Measurements from ENCODE around the gene DOCK6.

Gene DOCK6

GRCh38 chr19:11263726-11264125 lies 1.4 kb upstream of the DOCK6 start:
- DNase-seq (ENCODE audit: extremely low read depth, low read depth), result no peak
- no peak for TF ChIP-seq CTCF (IDR thresholded peaks at IDR 0.05; ENCODE audit: low read depth, low read length)

- no peak for DNase-seq (ENCODE audit: extremely low read depth, low read depth)
- TF ChIP-seq CTCF (IDR thresholded peaks at IDR 0.05; ENCODE audit: low read depth, low read length), result no peak
Measured at GRCh38 chr19:11261431-11261970, 823 bp downstream of the DOCK6 start.

DNA sequence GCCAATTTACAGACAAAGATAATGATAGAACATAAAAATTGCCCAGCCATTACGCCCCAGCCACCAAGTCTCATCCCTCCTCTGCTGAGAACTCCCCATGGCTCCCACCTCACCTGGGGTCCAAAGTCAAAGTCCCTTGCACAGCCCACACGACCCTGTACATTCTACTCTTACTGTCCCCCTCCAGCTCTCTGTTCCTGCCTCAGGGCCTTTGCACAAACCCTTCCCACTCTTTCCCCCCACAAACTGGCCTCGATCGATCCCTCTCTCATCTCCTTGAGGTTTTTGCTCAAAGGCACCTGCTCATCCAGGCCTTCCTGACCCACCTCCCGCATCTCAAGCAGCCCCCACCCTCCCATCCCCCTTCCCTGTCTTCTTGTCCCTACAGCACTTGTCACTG lies 1.3 kb downstream of the DOCK6 start:
- DNase-seq (ENCODE audit: extremely low read depth, low read depth), result no peak

DNA sequence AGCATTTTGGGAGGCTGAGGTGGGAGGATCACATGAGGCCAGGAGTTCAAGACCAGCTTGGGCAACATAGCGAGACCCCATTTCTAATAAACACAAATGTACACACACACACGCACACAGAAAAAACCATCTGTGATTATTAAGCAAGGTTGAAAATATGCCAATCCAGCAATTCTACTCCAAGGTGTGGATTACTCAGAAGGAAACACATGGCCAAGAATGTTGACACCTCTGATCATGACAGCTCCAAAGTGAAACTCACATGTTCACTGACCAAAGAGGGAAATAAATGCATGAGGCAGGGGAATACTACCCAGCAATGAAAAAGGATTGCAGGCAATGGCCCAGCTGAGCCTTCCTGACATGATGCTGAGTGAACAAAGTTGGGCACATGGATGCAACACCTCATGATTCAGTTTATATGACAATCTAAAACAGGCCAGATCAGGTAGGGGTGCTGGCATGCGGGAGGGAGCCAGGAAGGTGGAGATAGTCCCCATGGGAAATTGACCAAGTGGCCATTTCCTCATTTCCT lies 4.4 kb downstream of the DOCK6 start:
- TF ChIP-seq CTCF (IDR thresholded peaks at IDR 0.05; ENCODE audit: low read depth, low read length), result no peak
- no peak for DNase-seq (ENCODE audit: extremely low read depth, low read depth)

More for the DNA sequence above, 1.3 kb downstream of the DOCK6 start:
- no peak for TF ChIP-seq CTCF (IDR thresholded peaks at IDR 0.05; ENCODE audit: low read depth, low read length)

DNA sequence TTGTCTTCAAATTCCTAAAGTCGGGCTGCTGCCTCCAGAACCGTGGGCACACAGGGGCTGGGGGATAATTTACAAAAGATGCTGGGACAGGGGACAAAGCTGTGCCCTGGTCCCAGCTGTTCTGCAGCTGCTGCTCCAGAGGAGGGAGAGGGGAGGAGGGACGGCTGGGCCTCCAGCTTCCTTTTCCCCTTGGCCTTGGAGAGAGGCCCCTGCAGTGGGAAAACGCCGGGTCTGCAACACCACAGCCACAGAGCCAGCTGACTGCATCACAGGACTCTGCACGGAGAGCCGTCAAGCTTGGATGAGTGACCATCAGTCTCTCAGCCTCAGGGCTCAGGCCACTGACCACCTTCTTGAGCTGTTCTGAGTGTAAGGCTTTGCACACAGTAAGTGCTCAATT lies 6.1 kb downstream of the DOCK6 start:
- DNase-seq (ENCODE audit: extremely low read depth, low read depth), result no peak
- TF ChIP-seq CTCF (IDR thresholded peaks at IDR 0.05; ENCODE audit: low read depth, low read length), result no peak

DNA sequence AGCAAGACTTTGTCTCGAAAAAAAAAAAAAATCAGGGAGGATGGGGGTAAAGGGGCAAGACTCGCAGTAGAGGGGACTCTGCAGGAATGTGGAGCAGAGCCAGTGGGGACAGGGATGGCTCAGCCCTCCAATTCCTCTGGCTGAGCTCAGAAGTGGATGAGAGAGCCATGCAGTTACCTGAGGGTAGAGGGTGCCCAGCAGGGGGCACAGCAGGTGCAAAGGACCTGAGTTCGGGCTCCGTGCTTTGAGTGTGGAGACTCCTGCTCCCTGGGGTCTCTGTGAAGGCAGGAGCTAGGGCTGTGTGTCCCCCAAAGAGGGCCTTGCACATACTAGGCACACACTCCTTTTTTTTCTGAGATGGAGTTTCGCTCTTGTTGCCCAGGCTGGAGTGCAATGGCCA lies 7.7 kb downstream of the DOCK6 start:
- TF ChIP-seq CTCF (IDR thresholded peaks at IDR 0.05; ENCODE audit: low read depth, low read length), result no peak
- no peak for DNase-seq (ENCODE audit: extremely low read depth, low read depth)

DNA sequence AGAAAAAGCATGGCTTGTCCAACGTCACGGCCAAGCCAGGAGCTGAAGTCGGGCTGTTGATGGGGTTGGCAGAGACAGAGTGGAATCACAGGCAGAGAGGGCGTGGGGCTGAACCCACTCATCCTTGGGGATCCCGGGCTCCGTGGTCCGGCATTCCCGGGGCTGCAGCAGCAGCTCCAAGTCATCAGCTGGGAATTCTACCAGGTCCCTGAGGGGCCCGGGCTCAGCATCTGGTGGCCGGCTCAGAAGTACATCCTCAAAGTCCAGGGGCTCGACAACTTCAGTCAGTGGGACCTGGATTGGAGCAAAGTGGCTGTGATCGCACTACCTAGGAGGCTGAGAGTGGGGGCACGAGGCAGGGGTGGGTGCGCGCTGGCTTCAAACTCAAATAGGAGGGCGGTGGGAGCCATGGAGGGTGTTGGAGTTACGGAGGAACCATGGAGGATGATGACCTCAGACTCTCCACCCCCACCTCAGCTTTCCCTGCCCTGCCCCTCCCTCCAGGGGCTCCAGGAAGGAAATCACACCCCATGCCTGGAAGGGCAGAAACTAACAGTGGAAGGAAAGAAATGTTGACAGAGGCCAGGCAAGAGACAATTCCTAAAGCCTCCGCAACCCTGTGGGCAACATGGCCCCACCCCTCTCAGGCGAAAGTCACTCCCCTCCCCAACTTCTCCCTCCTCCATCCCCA lies 9.5 kb downstream of the DOCK6 start:
- no peak for DNase-seq (ENCODE audit: extremely low read depth, low read depth)
- TF ChIP-seq CTCF (IDR thresholded peaks at IDR 0.05; ENCODE audit: low read depth, low read length), result no peak
